GM19328 (cell line): Measurements from ENCODE around the gene RBPMS2.

Experiments used
- ATAC-seq: cut with Tn5 transposase; IDR thresholded peaks from one replicate; pipeline ENCODE4 v1.9.1; 2021; ENCODE audit warnings: mild to moderate bottlenecking, moderate library complexity; ENCODE audit not compliant: unreplicated experiment

The RBPMS2 gene

GRCh38 chr15:64731012-64731804 lies 44.2 kb downstream of the RBPMS2 start:
- no peak for ATAC-seq

GRCh38 chr15:64730151-64730550 lies 45.2 kb downstream of the RBPMS2 start:
- ATAC-seq = no peak

- ATAC-seq = no peak
Measured at GRCh38 chr15:64720188-64720587, 55.2 kb downstream of the RBPMS2 start.

- no peak for ATAC-seq
Measured at GRCh38 chr15:64717735-64718495, 57.5 kb downstream of the RBPMS2 start.

DNA sequence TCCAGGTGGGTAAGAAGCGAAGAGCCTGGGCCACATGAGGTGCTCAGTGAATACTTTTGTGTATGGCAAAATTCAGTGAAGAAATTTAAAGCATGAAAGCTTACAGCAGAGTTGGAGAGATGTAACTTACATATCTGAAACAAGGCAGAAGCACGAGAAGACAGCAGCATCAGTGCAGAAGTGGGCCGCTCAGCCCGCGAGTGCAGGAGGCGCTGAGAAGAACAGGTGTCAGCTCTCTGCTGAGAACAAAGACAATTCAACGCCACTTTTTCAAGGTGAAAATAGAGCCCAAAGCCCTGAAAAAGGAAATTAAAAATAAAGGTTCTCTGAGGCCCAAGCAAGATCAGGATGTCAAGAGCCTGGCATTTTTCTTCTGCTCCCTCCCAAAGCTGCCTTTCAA lies 58.3 kb downstream of the RBPMS2 start:
- no peak for ATAC-seq

GRCh38 chr15:64716452-64716851 lies 58.9 kb downstream of the RBPMS2 start:
- ATAC-seq = no peak

- no peak for ATAC-seq
Measured at GRCh38 chr15:64713592-64713991, 61.8 kb downstream of the RBPMS2 start.

DNA sequence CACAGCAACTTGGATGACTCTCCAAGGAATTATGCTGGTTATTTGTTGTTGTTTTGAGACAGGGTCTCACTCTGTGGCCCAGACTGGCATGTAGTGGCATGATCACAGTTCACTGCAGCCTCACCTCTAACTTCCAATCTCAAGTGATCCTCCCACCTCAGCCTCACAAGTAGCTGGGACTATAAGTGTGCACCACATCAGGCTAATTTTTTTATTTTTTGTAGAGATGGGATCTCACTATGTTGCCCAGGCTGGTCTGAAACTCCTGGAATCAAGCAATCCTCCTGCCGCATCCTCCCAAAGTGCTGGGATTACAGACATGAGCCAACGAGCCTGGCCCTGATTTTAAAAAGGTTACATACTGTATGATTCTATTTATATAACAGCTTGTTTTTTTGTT lies 63.0 kb downstream of the RBPMS2 start:
- no peak for ATAC-seq

GRCh38 chr15:64710676-64711428 lies 64.5 kb downstream of the RBPMS2 start:
- no peak for ATAC-seq

GRCh38 chr15:64706011-64706911 lies 69.1 kb downstream of the RBPMS2 start:
- ATAC-seq = no peak

DNA sequence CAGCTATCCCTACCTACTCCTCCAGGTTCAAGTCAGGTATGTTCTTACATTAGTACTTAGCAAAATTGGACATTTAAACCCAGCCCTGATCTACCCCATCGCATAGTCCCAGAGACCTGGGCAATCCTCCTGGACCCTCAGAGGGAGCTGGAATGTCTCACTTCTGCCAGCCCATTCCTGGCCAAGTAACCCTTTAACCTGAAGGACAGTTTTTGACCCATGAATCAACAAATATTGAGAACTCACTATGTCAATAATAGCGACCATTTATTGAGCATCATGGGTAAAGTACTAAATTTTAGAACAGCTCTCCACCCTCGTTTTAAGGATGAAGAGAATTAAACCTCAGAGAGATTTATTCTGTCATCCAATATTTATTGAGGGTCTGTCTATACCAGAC lies 70.4 kb downstream of the RBPMS2 start:
- ATAC-seq = no peak

DNA sequence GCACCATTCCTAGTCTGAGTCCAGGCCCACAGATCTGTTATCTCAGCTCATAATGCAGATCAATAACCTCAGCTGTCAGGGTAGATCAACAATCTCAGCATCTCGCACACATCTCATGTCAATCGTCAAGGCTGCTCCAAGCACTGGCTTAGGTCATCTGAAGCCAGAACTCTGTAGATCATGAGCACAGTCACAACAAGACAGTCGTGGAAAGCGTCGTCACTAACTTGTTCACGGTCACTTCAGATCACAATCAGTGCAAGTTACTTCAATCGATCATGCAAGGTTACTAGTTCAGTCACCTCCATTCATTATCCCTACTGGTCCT lies 71.8 kb downstream of the RBPMS2 start:
- ATAC-seq = no peak

GRCh38 chr15:64702816-64703631 lies 72.4 kb downstream of the RBPMS2 start:
- peak; percentile 83 for ATAC-seq

GRCh38 chr15:64701482-64702184 lies 73.8 kb downstream of the RBPMS2 start:
- ATAC-seq = no peak

DNA sequence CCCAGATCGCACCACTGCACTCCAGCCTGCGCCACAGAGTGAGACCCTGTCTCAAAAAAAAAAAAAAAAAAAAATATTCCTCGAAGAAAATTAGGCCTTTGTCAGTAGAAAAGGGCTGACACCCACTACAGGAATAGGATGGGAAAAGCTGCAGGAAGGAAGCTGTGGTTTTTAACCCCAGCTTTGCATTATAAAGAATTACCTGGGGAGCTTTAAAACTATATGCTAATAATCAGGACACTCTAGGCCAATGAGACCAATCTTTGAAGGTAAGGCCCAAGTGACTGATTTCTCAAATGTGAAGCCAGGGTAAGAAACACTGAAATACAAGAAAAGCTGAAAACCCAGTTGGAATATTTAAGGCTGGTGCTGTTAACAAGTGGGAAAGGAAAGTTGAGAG lies 74.3 kb downstream of the RBPMS2 start:
- no peak for ATAC-seq

GRCh38 chr15:64699751-64700388 lies 75.5 kb downstream of the RBPMS2 start:
- no peak for ATAC-seq

DNA sequence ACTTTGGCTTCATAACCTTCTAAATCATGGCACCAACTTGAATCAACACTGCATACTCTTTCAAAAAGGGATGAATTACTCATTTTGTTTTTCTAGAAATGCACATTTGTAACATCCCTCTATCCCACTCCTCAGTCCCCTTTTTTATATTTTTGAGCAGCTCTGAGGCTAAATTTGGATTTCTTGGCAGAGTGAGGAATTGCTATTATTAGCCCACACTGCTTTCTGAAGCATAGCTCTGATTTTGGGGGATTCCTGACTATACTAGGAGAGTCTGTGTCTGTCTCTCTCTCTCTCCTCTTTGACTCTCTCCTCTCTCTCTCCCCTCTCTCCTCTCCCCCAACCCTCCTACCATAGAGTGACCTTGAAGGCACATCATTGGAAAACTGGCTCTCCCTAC lies 76.6 kb downstream of the RBPMS2 start:
- ATAC-seq = no peak

GRCh38 chr15:64697911-64698369 lies 77.4 kb downstream of the RBPMS2 start:
- ATAC-seq = no peak

DNA sequence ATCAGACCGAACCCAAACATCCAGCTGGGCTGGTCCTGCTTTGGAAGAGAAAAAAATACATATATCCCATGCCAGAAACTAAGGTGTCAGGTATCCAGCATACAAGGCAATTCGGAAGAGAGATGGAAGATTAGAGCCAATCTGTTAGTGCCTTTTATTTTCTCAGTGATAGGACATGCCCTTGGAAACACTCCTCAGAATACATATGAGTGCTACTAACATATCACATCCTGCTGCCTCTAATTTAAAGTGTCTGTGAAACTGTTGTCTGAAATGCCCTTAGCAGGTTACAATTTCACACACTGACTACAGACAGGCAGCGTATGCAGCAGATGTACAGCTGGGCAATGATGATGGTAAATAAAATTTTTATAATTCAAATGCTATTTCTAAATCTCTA lies 78.9 kb downstream of the RBPMS2 start:
- no peak for ATAC-seq
